ENCODE measurements around the gene DUSP16.

Gene DUSP16

DNA sequence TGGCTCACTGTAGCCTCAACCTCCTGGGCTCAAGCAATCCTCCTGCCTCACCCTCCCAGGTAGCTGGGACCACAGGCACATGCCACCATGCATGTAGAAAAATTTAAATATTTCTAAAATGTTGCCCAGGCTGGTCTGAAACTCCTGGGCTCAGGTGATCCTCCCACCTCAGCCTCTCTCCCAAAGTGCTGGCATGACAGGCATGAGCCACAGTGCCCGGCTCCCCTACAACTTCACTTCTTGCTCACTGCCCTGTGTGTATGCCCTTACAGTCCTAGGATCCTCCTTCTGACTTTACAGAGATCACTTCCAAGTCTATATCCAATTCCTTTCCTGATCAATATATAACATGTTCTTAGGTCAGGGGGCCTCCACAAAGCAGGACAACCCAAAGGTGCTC is 25.2 kb upstream of the DUSP16 start:
- intact Hi-C loops (cut with DNase I; ENCODE audit: low total_unique reads), result no loop called here

DNA sequence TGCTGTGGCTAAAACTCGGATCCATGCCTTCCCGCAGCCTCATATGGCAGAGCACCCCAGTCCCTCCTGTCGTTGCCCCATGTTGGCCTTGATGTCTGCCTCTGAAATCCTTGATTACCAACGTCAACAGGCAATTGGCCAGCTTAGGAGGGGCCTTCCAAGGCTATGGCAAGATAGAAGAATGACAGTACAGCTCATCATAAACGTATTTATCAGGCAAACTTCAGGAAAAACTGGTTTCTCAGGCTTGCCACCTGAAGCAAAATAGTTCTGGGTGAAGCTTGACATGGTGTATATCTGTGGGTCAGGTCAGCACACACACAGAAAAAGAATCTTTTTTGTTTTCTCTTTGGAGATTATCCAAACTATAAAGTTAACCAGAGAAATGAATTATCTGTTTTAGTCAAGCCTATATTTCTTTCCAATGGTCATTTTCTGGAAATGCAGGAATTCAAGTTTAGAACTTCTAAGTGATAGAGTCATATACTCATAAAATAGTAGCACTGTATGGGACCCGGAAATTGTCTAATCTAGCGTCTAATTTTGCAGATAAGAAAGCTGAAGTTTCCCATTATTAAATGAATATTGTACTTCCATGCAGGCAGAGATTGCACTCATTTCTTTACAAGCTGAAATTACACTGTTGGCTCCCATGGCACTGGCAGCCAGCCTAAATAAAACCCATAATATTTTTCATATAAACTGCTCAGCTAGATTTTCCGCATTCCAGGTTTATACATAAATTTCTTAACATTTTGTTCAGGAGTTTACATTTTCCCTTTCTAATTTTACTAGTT is 24.4 kb upstream of the DUSP16 start:
- no peaks in the 10 kb centered on the region for H3K36me3 ChIP-seq
- TF ChIP-seq, protein P1, sequence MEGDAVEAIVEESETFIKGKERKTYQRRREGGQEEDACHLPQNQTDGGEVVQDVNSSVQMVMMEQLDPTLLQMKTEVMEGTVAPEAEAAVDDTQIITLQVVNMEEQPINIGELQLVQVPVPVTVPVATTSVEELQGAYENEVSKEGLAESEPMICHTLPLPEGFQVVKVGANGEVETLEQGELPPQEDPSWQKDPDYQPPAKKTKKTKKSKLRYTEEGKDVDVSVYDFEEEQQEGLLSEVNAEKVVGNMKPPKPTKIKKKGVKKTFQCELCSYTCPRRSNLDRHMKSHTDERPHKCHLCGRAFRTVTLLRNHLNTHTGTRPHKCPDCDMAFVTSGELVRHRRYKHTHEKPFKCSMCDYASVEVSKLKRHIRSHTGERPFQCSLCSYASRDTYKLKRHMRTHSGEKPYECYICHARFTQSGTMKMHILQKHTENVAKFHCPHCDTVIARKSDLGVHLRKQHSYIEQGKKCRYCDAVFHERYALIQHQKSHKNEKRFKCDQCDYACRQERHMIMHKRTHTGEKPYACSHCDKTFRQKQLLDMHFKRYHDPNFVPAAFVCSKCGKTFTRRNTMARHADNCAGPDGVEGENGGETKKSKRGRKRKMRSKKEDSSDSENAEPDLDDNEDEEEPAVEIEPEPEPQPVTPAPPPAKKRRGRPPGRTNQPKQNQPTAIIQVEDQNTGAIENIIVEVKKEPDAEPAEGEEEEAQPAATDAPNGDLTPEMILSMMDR (IDR thresholded peaks at IDR 0.05), result no peak
- H3K4me3 ChIP-seq, result no peak overlapping the region
- DNase-seq, result no peak
- no peaks in the 10 kb centered on the region for H3K9me3 ChIP-seq
- H3K27me3 ChIP-seq, result no peaks in the 10 kb centered on the region
- H3K27ac ChIP-seq, result no peak overlapping the region
- intact Hi-C loops (cut with DNase I; ENCODE audit: low total_unique reads), result no loop called here
- no peaks in the 10 kb centered on the region for H3K4me1 ChIP-seq

More for the DNA sequence above, 25.2 kb upstream of the DUSP16 start:
- no peak for DNase-seq
- TF ChIP-seq, protein P1 (IDR thresholded peaks at IDR 0.05), result no peak
- no peak overlapping the region for H3K27ac ChIP-seq
- no peaks in the 10 kb centered on the region for H3K27me3 ChIP-seq
- H3K4me3 ChIP-seq, result no peak overlapping the region
- no peaks in the 10 kb centered on the region for H3K36me3 ChIP-seq
- no peaks in the 10 kb centered on the region for H3K4me1 ChIP-seq
- H3K9me3 ChIP-seq, result no peaks in the 10 kb centered on the region

DNA sequence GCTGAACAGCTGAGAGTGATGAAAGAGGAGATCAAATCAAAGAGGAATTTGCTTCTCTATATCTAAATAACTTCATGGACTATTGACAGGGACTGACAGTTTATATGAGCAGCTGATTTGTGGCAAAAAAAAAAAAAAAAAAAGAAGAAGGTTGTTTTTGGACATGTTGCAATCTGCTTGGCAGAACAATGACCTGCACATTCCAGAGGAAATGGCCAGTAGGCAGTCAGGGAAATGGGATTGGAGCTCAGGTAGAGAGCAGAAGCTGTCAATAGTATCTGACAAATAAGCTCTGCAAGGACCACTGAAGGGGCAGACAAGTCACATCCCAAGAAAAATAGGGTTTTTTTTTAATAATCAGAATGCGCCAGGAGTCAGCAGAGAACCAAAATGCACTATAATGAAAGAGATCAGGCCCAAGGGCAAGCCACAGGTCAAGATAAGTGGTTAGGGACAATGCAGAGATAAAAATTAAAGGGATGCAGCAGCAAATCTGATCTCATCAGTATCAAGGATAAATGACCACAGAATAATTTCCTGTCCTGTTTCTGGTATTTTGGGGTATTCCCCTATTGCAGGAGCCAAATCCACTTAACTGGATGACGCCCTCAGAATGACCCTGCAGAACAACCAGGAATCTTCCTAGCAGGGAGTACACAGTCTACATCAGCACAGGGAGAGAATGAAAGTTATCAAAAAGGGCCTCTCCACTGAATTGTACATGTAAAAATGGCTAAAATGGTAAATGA is 22.6 kb upstream of the DUSP16 start:
- no peaks in the 10 kb centered on the region for H3K36me3 ChIP-seq

DNA sequence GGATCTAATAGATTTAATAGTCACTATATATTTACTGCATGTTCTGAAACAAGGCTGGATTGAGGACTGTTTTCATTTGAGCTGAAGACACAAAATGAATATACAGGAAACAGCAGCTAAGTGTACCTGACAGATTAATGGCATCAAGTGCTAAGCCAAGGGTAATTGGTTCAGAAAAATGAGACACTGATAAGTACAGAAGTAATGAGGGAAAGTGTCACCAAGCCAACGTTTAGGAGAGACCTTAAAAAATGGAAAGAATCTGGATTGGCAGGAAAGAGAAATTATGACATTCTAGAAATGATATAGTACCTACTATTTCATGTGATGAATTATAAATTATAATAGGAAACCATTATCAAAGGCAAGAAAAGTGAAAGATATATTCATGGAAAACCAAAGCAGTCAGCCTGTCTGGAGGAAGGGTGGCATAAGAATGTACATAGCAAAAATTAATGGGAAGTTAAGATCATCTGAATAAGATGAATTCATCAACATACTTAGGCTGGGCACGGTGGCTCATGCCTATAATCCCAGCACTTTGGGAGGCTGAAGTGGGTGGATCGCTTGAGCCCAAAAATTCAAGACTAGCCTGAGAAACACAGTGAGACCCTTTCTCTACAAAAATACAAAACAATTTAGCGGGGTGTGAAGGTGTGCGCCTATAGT is 21.0 kb upstream of the DUSP16 start:
- TF ChIP-seq, protein P1 (IDR thresholded peaks at IDR 0.05), result no peak
- intact Hi-C loops (cut with DNase I; ENCODE audit: low total_unique reads), result no loop called here
- no peaks in the 10 kb centered on the region for H3K27me3 ChIP-seq
- H3K4me1 ChIP-seq, result no peaks in the 10 kb centered on the region
- H3K4me3 ChIP-seq, result no peak overlapping the region
- H3K9me3 ChIP-seq, result no peaks in the 10 kb centered on the region
- no peaks in the 10 kb centered on the region for H3K36me3 ChIP-seq
- no peak overlapping the region for H3K27ac ChIP-seq
- DNase-seq, result no peak

More for the DNA sequence above, 22.6 kb upstream of the DUSP16 start:
- no peak for DNase-seq
- intact Hi-C loops (cut with DNase I; ENCODE audit: low total_unique reads), result no loop called here
- Histone ChIP-seq H3K27me3 (no peaks in the 10 kb centered on the region), H3K9me3 (no peaks in the 10 kb centered on the region), H3K4me1 (no peaks in the 10 kb centered on the region), H3K4me3 (no peak overlapping the region), H3K27ac (no peak overlapping the region)
- TF ChIP-seq, protein P1 (IDR thresholded peaks at IDR 0.05), result no peak

DNA sequence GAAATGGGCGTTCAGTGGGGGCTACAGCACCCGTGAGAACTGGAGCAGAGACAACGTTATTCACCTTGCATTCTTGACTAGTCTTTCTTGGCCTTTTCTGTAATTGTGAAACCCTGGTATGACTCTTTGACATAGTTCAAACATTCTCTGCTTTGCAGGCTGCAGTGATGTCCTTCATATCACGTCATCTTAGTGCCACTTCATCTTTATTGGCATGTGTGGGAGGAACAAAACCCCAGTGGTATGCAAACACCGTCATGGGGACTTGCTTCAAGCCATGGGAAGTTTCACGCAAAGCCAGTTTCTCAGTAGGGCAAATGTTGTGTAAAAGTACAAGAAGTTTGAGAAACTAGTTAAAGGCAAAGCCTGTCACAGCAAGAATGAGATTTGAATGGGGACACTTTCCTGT is 20.2 kb upstream of the DUSP16 start:
- TF ChIP-seq, protein P1 (IDR thresholded peaks at IDR 0.05), result no peak
- Histone ChIP-seq H3K4me3 (no peak overlapping the region), H3K27me3 (no peaks in the 10 kb centered on the region), H3K4me1 (no peaks in the 10 kb centered on the region), H3K9me3 (no peaks in the 10 kb centered on the region), H3K36me3 (no peaks in the 10 kb centered on the region), H3K27ac (no peak overlapping the region)
- intact Hi-C loops (cut with DNase I; ENCODE audit: low total_unique reads), result no loop called here
- DNase-seq, result no peak
